GM12892 (cell line): ENCODE measurements around the gene MTHFD1L.

Source experiments
- POLR2A ChIP-seq: IDR thresholded peaks from 2 replicates; pipeline ENCODE4 v1.6.1; 2011; ENCODE audit warnings: low read depth, low read length, control low read depth
- POLR2AphosphoS5 ChIP-seq: IDR thresholded peaks from 2 replicates; pipeline ENCODE4 v1.6.1; 2011; ENCODE audit warnings: low read depth, low read length, control low read depth
- TAF1 ChIP-seq: IDR thresholded peaks from 2 replicates; pipeline ENCODE4 v1.6.1; 2011; ENCODE audit warnings: low read depth, mild to moderate bottlenecking, control low read depth, low read length, borderline replicate concordance

DNA sequence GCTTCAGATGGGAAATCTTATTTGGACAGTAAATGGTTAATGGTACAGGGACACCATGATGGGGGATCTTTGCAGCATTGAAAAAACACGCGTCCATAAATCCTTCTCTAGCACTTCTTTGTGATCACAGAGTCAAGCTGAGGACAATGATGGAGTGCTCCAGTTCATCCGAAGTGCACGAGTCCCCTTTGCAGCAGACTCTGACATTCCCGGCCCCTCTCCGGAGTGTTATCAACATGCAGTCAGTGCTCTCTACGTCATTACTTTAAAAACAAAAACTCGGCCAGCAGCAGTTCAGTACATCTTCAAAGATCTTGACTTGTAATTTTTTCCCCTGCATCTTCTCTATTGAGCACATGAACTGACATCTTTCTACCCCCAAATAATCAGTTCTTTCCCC, 188.8 kb downstream of the MTHFD1L start:
- TF ChIP-seq POLR2A (no peak), POLR2AphosphoS5 (no peak), TAF1 (no peak)
